Measurements from ENCODE around the gene CDH3.

Gene CDH3

GRCh38 chr16:68731637-68732036 lies 86.5 kb downstream of the CDH3 start:
- no peak overlapping the region for H3K4me3 ChIP-seq (ENCODE audit: low read length)
- no peak for TF ChIP-seq ZNF274 (IDR thresholded peaks at IDR 0.05; ENCODE audit: low read depth, low read length)

DNA sequence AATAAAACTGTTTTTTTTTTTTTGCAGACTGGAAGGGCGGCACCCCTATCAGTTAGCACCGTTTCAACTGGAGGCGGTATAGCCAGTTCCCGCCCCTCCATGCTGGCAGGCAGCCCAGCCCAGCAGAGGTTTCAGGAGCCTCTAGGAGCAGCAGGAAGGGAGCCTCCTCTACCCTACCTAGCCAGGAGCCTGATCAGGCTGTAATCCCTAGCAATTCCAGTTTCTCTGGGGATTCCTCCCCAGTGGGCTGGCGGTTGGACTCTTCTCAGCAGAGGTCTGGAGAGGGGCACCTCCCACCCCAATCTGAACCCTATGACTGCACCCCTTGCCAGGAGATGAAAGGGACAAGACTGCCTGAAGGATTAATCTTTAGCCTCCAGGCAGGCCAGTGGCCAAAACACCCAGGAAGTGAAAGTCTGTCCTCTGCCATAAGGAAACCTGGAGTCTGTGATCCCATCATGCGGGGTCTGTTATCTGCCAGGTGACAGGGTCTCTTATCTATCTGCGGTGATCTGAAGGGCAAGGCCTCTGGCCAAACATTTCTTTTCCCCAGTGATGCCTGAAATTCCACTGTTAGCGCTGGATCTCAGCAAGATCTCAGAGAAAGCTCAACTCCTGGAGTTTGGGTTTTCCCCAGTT lies 87.1 kb downstream of the CDH3 start:
- no peak for TF ChIP-seq ZNF274 (IDR thresholded peaks at IDR 0.05; ENCODE audit: low read depth, low read length)

DNA sequence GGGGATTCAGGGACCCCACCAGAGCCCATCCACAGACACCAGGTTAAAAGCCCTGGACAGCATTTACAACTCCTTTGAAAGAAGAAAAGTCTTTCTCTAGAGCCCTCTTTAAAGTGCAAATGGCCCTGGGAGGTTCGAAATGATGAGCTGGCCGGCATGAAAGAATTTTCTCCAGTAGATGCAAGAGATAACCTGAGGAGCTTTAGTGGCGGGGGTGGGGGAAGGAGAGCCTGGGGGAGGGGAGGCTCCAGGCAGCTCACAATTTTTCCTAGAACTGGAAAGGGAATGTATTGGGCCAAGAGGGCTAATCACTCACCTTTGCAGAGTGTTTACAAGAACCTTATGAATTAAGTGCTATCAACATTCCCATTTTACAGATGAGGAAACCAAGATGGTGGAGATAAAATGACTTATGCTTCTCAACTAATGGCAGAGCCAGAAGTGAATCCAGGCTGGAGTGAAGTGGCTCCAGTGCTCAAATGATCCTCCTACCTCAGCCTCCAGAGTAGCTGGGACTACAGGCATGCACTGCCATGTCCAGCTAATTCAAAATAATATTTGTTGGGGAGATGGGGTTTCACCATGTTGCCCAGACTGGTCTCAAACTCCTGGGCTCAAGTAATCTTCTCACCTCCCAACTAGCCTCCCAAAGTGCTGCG lies 87.8 kb downstream of the CDH3 start:
- no peak overlapping the region for H3K4me3 ChIP-seq (ENCODE audit: low read length)
- no peak for TF ChIP-seq ZNF274 (IDR thresholded peaks at IDR 0.05; ENCODE audit: low read depth, low read length)

More for the DNA sequence above, 87.1 kb downstream of the CDH3 start:
- H3K4me3 ChIP-seq (ENCODE audit: low read length) = no peak overlapping the region

GRCh38 chr16:68733570-68733969 lies 88.5 kb downstream of the CDH3 start:
- TF ChIP-seq ZNF274 (IDR thresholded peaks at IDR 0.05; ENCODE audit: low read depth, low read length) = no peak
- H3K4me3 ChIP-seq (ENCODE audit: low read length) = no peak overlapping the region

GRCh38 chr16:68734782-68735181 lies 89.7 kb downstream of the CDH3 start:
- H3K4me3 ChIP-seq (ENCODE audit: low read length) = no peak overlapping the region
- no peak for TF ChIP-seq ZNF274 (IDR thresholded peaks at IDR 0.05; ENCODE audit: low read depth, low read length)

- H3K4me3 ChIP-seq (ENCODE audit: low read length) = no peak overlapping the region
These were observed 91.5 kb downstream of the CDH3 start for GRCh38 chr16:68736561-68736960.

DNA sequence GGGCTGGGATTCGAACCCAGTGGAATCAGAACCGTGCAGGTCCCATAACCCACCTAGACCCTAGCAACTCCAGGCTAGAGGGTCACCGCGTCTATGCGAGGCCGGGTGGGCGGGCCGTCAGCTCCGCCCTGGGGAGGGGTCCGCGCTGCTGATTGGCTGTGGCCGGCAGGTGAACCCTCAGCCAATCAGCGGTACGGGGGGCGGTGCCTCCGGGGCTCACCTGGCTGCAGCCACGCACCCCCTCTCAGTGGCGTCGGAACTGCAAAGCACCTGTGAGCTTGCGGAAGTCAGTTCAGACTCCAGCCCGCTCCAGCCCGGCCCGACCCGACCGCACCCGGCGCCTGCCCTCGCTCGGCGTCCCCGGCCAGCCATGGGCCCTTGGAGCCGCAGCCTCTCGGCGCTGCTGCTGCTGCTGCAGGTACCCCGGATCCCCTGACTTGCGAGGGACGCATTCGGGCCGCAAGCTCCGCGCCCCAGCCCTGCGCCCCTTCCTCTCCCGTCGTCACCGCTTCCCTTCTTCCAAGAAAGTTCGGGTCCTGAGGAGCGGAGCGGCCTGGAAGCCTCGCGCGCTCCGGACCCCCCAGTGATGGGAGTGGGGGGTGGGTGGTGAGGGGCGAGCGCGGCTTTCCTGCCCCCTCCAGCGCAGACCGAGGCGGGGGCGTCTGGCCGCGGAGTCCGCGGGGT lies 92.1 kb downstream of the CDH3 start, which contains the start of gene CDH1:
Gene CDH1, plus strand, starts transcription at position 247 of the 684 bp plus-strand sequence. Its CDS starts 124 bp downstream, at position 371.
- H3K4me3 ChIP-seq (ENCODE audit: low read length) = no peak within 1 kb of the TSS
- no peak for TF ChIP-seq ZNF274 (IDR thresholded peaks at IDR 0.05; ENCODE audit: low read depth, low read length)

More at GRCh38 chr16:68736561-68736960, 91.5 kb downstream of the CDH3 start:
- no peak for TF ChIP-seq ZNF274 (IDR thresholded peaks at IDR 0.05; ENCODE audit: low read depth, low read length)

DNA sequence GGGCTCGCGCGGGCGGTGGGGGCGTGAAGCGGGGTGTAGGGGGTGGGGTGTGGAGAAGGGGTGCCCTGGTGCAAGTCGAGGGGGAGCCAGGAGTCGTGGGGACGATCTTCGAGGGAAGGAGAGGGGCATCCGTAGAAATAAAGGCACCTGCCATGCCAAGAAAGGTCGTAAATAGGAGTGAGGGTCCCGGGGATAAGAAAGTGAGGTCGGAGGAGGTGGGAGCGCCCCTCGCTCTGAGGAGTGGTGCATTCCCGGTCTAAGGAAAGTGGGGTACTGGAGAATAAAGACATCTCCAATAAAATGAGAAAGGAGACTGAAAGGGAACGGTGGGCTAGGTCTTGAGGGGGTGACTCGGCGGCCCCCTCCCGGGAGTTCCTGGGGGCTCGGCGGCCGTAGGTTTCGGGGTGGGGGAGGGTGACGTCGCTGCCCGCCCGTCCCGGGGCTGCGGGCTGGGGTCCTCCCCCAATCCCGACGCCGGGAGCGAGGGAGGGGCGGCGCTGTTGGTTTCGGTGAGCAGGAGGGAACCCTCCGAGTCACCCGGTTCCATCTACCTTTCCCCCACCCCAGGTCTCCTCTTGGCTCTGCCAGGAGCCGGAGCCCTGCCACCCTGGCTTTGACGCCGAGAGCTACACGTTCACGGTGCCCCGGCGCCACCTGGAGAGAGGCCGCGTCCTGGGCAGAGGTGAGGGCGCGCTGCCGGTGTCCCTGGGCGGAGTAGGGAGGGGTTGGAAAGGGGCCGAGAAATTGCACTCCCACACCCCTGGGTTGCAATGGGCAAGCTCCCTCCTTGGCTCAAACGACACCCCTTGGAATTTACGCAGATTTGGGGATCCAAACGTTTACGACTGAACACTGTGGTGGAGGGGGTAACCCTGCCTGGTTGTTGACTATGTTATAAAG lies 92.9 kb downstream of the CDH3 start:
- TF ChIP-seq ZNF274 (IDR thresholded peaks at IDR 0.05; ENCODE audit: low read depth, low read length) = no peak
- H3K4me3 ChIP-seq (ENCODE audit: low read length) = no peak overlapping the region

- no peak for TF ChIP-seq ZNF274 (IDR thresholded peaks at IDR 0.05; ENCODE audit: low read depth, low read length)
- no peak overlapping the region; the same call in 1 of the 2 replicates for H3K4me3 ChIP-seq (ENCODE audit: low read length)
These were observed 95.0 kb downstream of the CDH3 start for GRCh38 chr16:68739964-68740627.

DNA sequence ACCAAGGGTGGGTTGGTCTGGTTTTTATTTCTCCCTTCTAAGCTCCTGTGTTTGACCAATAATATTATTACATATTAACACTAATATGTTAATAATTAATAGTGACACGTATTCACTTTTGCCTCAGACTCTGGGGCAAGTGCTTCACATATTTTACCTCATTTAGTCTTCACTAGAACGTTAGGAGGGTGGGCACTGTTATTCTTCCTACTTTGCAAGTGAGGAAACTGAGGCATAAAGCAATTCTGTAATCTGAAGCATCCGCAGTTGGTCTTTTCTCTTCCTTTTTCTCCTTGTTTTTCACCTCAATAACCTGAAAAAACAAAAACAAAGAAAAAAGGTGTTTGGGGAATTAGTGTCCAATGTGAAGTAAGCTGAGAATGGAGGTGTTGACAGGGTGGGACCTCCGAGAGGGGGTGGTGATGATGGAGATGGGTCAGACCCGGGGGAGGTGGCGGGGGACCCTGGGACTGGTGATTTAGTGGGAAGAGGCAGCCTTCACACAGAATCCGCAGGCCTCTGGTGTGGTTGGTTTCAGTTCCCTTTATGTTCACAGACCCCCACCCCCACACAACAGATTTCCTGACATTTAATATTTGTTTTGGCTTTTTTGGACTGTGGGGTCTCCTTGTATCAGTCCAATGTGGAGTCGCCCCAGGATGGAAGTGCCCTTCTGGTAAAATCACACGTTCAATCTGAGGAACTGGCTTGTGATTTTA lies 95.7 kb downstream of the CDH3 start:
- H3K4me3 ChIP-seq (ENCODE audit: low read length) = no peak overlapping the region; the same call in 1 of the 2 replicates
- TF ChIP-seq ZNF274 (IDR thresholded peaks at IDR 0.05; ENCODE audit: low read depth, low read length) = no peak

GRCh38 chr16:68743664-68744063 lies 98.6 kb downstream of the CDH3 start:
- no peak for TF ChIP-seq ZNF274 (IDR thresholded peaks at IDR 0.05; ENCODE audit: low read depth, low read length)
- no peak overlapping the region for H3K4me3 ChIP-seq (ENCODE audit: low read length)

GRCh38 chr16:68744744-68745280 lies 99.7 kb downstream of the CDH3 start:
- no peak for TF ChIP-seq ZNF274 (IDR thresholded peaks at IDR 0.05; ENCODE audit: low read depth, low read length)
- no peak overlapping the region for H3K4me3 ChIP-seq (ENCODE audit: low read length)
